Smooth muscle cell (in vitro differentiated cells): ENCODE measurements around the gene DNAL1. TPM values are rescaled to one million over a fixed set of nuclear protein-coding genes. Genes with fewer than 3 reads are reported as not detected.

Experiments
- DNase-seq: peaks from one replicate; lab custom pipeline; 2025; ENCODE audit not compliant: unreplicated experiment; lab: John Stamatoyannopoulos, UW
- H2AFZ ChIP-seq: fragments of 200-600 bp; sonication (generic); 2 replicates; pipeline ENCODE4 v1.6.0; 2016; ENCODE audit warnings: antibody characterized with exemption, low read depth, mild to moderate bottlenecking
- H3F3A ChIP-seq: fragments of 200-600 bp; sonication (generic); 2 replicates; pipeline ENCODE4 v1.6.0; 2017; ENCODE audit warnings: antibody characterized with exemption, low read depth
- H3K27ac ChIP-seq: fragments of 200-600 bp; sonication (generic); 2 replicates; pipeline ENCODE4 v1.5.1; 2016; ENCODE audit warnings: low read depth, mild to moderate bottlenecking
- H3K27me3 ChIP-seq: fragments of 200-600 bp; sonication (generic); 2 replicates; pipeline ENCODE4 v1.6.1; 2016; ENCODE audit warnings: low read depth, mild to moderate bottlenecking
- H3K36me3 ChIP-seq: fragments of 200-600 bp; sonication (generic); 2 replicates; pipeline ENCODE4 v1.5.1; 2016; ENCODE audit warnings: low read depth
- H3K4me1 ChIP-seq: fragments of 200-600 bp; sonication (generic); 2 replicates; pipeline ENCODE4 v1.5.1; 2016; ENCODE audit warnings: low read depth
- H3K4me2 ChIP-seq: fragments of 200-600 bp; sonication (generic); 2 replicates; pipeline ENCODE4 v1.6.0; 2016; ENCODE audit warnings: mild to moderate bottlenecking
- H3K4me3 ChIP-seq: fragments of 200-600 bp; sonication (generic); 2 replicates; pipeline ENCODE4 v1.5.1; 2016; ENCODE audit warnings: mild to moderate bottlenecking
- H3K79me2 ChIP-seq: fragments of 200-600 bp; sonication (generic); 2 replicates; pipeline ENCODE4 v1.6.0; 2016; ENCODE audit warnings: low read depth, mild to moderate bottlenecking
- H3K9ac ChIP-seq: fragments of 200-600 bp; sonication (generic); 2 replicates; pipeline ENCODE4 v1.6.0; 2016; ENCODE audit warnings: low read depth
- H3K9me3 ChIP-seq: fragments of 200-600 bp; sonication (generic); replicated peaks from 2 replicates; pipeline ENCODE4 v1.5.1; 2016; ENCODE audit warnings: low read depth
- H4K20me1 ChIP-seq: fragments of 200-600 bp; sonication (generic); 2 replicates; pipeline ENCODE4 v1.6.0; 2016; ENCODE audit warnings: low read depth
- CTCF ChIP-seq: fragments of 200-600 bp; sonication (generic); IDR thresholded peaks from 2 replicates; pipeline ENCODE4 v1.5.1; 2017; ENCODE audit warnings: borderline replicate concordance, mild to moderate bottlenecking, antibody characterized with exemption; ENCODE audit not compliant: insufficient read depth, poor library complexity, severe bottlenecking
- whole genome bisulfite sequencing: methylation state at CpG from one replicate; pipeline ENCODE4 v1.1.7; 2016; ENCODE audit warnings: low lambda C conversion rate; 5-methylcytosine and 5-hydroxymethylcytosine counted together
- polyA plus RNA-seq: library from polyadenylated mRNA; unstranded; fragments of >200 nt; fragmentation: Nextera tagmentation; extraction: Ambion mirVana; gene quantifications from 2 replicates; pipeline ENCODE4 v1.2.1, GENCODE V29; 2016
- total RNA-seq: library from RNA; depleted of rRNA; stranded (reverse); fragments of >200 nt; gene quantifications from 2 replicates; pipeline ENCODE4 v1.2.3, GENCODE V29; 2014

Gene DNAL1
- total and polyA plus RNA-seq, 2 experiments from 2014 or later: 10.4 to 12.2 TPM

GRCh38 chr14:73745571-73746519 is 101.1 kb downstream of the DNAL1 start:
- H3K4me1 ChIP-seq: peaks cover 40% of the 10 kb centered on the region
- H3K9ac ChIP-seq: peak overlapping the region; percentile 42
- peak overlapping the region; percentile 64 for H3K27ac ChIP-seq
- WGBS: 75% methylated on average over 7 of the region's 7 CpGs
- peaks cover 99% of the 10 kb centered on the region for H4K20me1 ChIP-seq
- H3K36me3 ChIP-seq: no peaks in the 10 kb centered on the region
- TF ChIP-seq CTCF: no peak
- no peak overlapping the region for H3K4me3 ChIP-seq
- H3F3A ChIP-seq: peaks cover 6% of the 10 kb centered on the region
- DNase-seq: no peak
- H3K27me3 ChIP-seq: no peaks in the 10 kb centered on the region
- H3K4me2 ChIP-seq: peak overlapping the region; percentile 54
- H2AFZ ChIP-seq: no peak overlapping the region
- H3K9me3 ChIP-seq: no peaks in the 10 kb centered on the region
- peaks cover 81% of the 10 kb centered on the region for H3K79me2 ChIP-seq

DNA sequence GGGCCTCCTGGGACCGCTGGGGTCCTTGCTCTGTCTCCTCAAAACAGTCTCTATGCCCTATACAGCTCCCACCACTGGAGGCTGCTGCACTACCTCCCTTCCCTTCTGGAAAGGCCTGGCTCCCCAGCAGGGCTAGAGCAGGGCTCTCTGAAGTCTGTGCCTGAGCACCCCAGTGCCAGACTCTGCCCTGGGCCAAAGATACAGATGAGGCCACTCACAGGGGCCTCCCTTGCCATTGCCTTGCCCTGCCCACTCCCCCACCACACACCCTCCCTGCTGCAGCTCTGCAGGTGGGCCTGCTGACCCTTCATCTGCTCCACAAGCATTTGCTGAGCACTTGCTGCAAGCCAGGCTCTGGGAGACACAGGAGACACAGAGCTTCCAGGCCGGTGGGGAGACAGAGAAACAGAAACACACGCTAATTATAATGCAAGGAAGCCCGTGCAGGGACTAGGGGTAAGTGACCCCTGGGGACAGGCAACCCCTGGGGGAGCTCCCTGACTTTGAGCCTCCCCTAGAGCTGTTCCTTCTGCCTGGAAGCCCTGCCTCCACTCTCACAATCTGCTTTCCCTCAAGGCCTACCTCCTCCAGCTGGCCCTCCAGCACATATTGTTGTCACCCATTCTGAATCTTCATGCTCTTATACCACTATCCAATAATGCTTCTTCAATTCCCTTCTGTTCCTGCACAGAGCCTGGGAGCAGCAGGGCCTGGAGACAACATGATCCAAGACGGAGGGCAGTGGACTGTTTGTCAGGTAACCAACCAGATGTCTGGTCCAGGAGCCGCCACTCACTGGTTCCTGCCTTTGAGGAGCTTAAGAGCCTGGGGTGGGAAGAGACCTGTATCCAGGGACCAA is 102.0 kb downstream of the DNAL1 start:
- Histone ChIP-seq H2AFZ (no peak overlapping the region), H3K4me3 (no peak overlapping the region), H3F3A (peaks cover 6% of the 10 kb centered on the region), H3K27me3 (no peaks in the 10 kb centered on the region), H4K20me1 (peaks cover 99% of the 10 kb centered on the region), H3K9ac (peak overlapping the region; percentile 13), H3K4me2 (peak overlapping the region; percentile 54), H3K79me2 (peaks cover 90% of the 10 kb centered on the region), H3K27ac (peak overlapping the region; percentile 64), H3K9me3 (no peaks in the 10 kb centered on the region), H3K4me1 (peaks cover 31% of the 10 kb centered on the region), H3K36me3 (no peaks in the 10 kb centered on the region)
- 69% methylated on average over 6 of the region's 6 CpGs for WGBS
- peak; percentile 9 for TF ChIP-seq CTCF
- no peak for DNase-seq

DNA sequence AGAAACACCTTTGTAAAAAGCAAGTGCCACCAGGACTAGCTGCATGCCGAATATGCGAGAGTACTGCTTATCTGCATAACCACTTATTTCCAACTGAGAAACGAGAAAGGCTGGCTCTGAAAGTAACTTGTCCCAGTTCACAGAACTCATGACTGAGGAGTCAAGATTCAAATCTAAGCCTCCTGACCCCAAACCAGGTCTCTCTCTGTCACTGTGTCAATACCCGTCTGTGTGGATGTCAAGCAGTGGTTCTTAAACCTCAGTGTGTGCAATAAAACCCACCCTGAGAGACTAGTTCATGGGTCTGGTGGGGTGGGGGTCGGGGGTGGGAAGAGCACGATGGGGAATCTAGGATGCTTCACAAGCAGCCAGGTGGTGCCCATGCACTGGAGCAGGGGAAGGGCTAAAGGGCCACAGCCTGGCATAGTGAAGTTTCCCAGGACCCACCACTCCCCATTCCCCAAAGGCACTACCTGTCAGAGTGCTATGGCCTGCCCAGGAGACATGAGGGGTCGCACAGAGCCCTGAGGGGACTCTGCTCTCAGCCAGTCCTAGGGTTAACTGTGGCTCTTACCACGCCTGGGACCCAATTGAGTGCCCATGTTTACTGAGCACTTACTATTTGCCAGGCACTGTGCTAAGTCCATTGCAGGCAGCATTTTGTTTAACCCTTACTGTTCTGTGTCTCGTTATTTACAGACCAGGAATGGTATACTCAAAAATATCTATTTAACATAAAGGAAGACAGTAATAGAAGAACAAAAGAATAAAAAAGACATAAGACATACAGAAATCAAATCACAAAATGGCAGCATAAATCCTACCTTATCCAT is 102.8 kb downstream of the DNAL1 start:
- H3K36me3 ChIP-seq: no peaks in the 10 kb centered on the region
- DNase-seq: no peak
- peak overlapping the region; percentile 64 for H3K27ac ChIP-seq
- H3K79me2 ChIP-seq: peaks cover 98% of the 10 kb centered on the region
- H2AFZ ChIP-seq: no peak overlapping the region
- peaks cover 6% of the 10 kb centered on the region for H3F3A ChIP-seq
- peaks cover 23% of the 10 kb centered on the region for H3K4me1 ChIP-seq
- no peak overlapping the region for H3K9ac ChIP-seq
- no peaks in the 10 kb centered on the region for H3K27me3 ChIP-seq
- peaks cover 99% of the 10 kb centered on the region for H4K20me1 ChIP-seq
- H3K9me3 ChIP-seq: no peaks in the 10 kb centered on the region
- H3K4me3 ChIP-seq: no peak overlapping the region
- no peak for TF ChIP-seq CTCF
- no peak overlapping the region for H3K4me2 ChIP-seq
- WGBS: 72% methylated on average over 9 of the region's 9 CpGs
